PC-3 (cell line): ENCODE data around the gene STAP1. TPM values are rescaled to one million over a fixed set of nuclear protein-coding genes. Genes with fewer than 3 reads are reported as not detected.

ENCODE experiments used
- ATAC-seq: fragments of 200-7000 bp; cut with Tn5 transposase; 2 replicates; pipeline ENCODE4 v1.9.1; 2020; ENCODE audit warnings: mild to moderate bottlenecking, moderate library complexity
- Bru-seq: library from RNA; stranded (reverse); fragments of 400-500 nt; gene quantifications from one replicate; lab custom pipeline; 2021; lab: Mats Ljungman, UMichigan
- BruChase-seq, 2 experiments: library from RNA; stranded (reverse); fragments of 400-500 nt; gene quantifications; one replicate each; lab custom pipeline; 2021; lab: Mats Ljungman, UMichigan
- BruUV-seq: library from RNA; stranded (reverse); fragments of 400-500 nt; replicated peaks from 2 replicates; lab custom pipeline; 2021; lab: Mats Ljungman, UMichigan
- CTCF ChIA-PET: fragments of 300-600 bp; sonication (Branson Sonifier 250); formaldehyde crosslinking; loops from one replicate; lab custom pipeline; 2022; ENCODE audit warnings: antibody characterized with exemption; lab: Charles Lee
- POLR2A ChIA-PET: fragments of 300-600 bp; sonication (Branson Sonifier 250); formaldehyde crosslinking; loops from one replicate; lab custom pipeline; 2022; ENCODE audit warnings: antibody characterized with exemption; ENCODE audit not compliant: unreplicated experiment; lab: Charles Lee
- DNase-seq: peaks from one replicate; pipeline ENCODE4 v3.0.0-alpha.2; 2015
- H2AFZ ChIP-seq: fragments of 300-600 bp; sonication (generic); 2 replicates; pipeline ENCODE4 v1.6.0; 2016; ENCODE audit warnings: antibody characterized with exemption, low read length
- H3F3A ChIP-seq: fragments of 300-600 bp; sonication (generic); one replicate; pipeline ENCODE4 v1.6.0; 2017; ENCODE audit warnings: antibody characterized with exemption, low read length, control low read depth, mild to moderate bottlenecking; ENCODE audit not compliant: unreplicated experiment
- H3K27ac ChIP-seq: fragments of 300-600 bp; sonication (generic); 2 replicates; pipeline ENCODE4 v1.5.1; 2016; ENCODE audit warnings: mild to moderate bottlenecking, low read length
- H3K27me3 ChIP-seq: fragments of 300-600 bp; sonication (generic); 2 replicates; pipeline ENCODE4 v1.6.1; 2016; ENCODE audit warnings: low read length, mixed read lengths
- H3K36me3 ChIP-seq: fragments of 300-600 bp; sonication (generic); 2 replicates; pipeline ENCODE4 v1.6.1; 2016; ENCODE audit warnings: low read depth, mixed run types, low read length, mixed read lengths
- H3K4me1 ChIP-seq: fragments of 300-600 bp; sonication (generic); 2 replicates; pipeline ENCODE4 v1.5.1; 2016; ENCODE audit warnings: low read length; ENCODE audit not compliant: insufficient read depth
- H3K4me2 ChIP-seq: fragments of 300-600 bp; sonication (generic); 2 replicates; pipeline ENCODE4 v1.6.0; 2016; ENCODE audit warnings: low read length
- H3K4me3 ChIP-seq: fragments of 300-600 bp; sonication (generic); 2 replicates; pipeline ENCODE4 v1.5.1; 2016; ENCODE audit warnings: mild to moderate bottlenecking, low read length, mixed read lengths
- H3K79me2 ChIP-seq: fragments of 300-600 bp; sonication (generic); 2 replicates; pipeline ENCODE4 v1.6.1; 2017; ENCODE audit warnings: low read length, mixed read lengths
- H3K9ac ChIP-seq: fragments of 300-600 bp; sonication (generic); 2 replicates; pipeline ENCODE4 v1.6.0; 2016; ENCODE audit warnings: mild to moderate bottlenecking, low read length
- H3K9me2 ChIP-seq: fragments of 300-600 bp; sonication (generic); replicated peaks from 2 replicates; pipeline ENCODE4 v1.6.1; 2016; ENCODE audit warnings: mixed run types, low read length, mixed read lengths
- H3K9me3 ChIP-seq: fragments of 300-600 bp; sonication (generic); 2 replicates; pipeline ENCODE4 v1.6.1; 2016; ENCODE audit warnings: low read length, mixed read lengths
- H4K20me1 ChIP-seq: fragments of 300-600 bp; sonication (generic); 2 replicates; pipeline ENCODE4 v1.6.1; 2016; ENCODE audit warnings: low read length, mixed read lengths
- EZH2 ChIP-seq: fragments of 300-600 bp; sonication (generic); IDR thresholded peaks from one replicate; pipeline ENCODE4 v1.6.1; 2017; ENCODE audit warnings: antibody characterized with exemption, mild to moderate bottlenecking, low read length; ENCODE audit not compliant: unreplicated experiment
- EZH2phosphoT487 ChIP-seq: fragments of 300-600 bp; sonication (generic); IDR thresholded peaks from 2 replicates; pipeline ENCODE4 v1.6.1; 2018; ENCODE audit warnings: mild to moderate bottlenecking, antibody characterized with exemption, low read length, borderline replicate concordance
- intact Hi-C: fragments of 100-400 bp; cut with micrococcal nuclease; formaldehyde crosslinking; loops from 2 replicates; pipeline ENCODE4 v1.9.0; 2023
- long read RNA-seq: library from polyadenylated mRNA; unstranded; transcript quantifications from one replicate; pipeline ENCODE4 v2.0.0, GENCODE V29; 2021; ENCODE audit not compliant: unreplicated experiment
- total RNA-seq: library from RNA; depleted of rRNA; stranded (reverse); fragments of >200 nt; gene quantifications from 2 replicates; pipeline ENCODE4 v1.2.3, GENCODE V29; 2014; rRNA removed
- TF ChIP-seq, protein P1 (sequence below): fragments of 300-600 bp; sonication (generic); conservative IDR thresholded peaks from 2 replicates; pipeline ENCODE4 v1.5.1; 2017; ENCODE audit warnings: antibody characterized with exemption, low read depth, mild to moderate bottlenecking, low read length

The STAP1 gene, protein sequence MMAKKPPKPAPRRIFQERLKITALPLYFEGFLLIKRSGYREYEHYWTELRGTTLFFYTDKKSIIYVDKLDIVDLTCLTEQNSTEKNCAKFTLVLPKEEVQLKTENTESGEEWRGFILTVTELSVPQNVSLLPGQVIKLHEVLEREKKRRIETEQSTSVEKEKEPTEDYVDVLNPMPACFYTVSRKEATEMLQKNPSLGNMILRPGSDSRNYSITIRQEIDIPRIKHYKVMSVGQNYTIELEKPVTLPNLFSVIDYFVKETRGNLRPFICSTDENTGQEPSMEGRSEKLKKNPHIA
- not detected in 2 replicates for total RNA-seq
- Bru-seq, nascent RNA: percentile 2 among the genes with signal in this experiment
- BruChase-seq, experiment 1, labeled RNA remaining after a 6-hour chase: percentile 2 among the genes with signal in this experiment
- percentile 1 among the genes with signal in this experiment for BruChase-seq, experiment 2, labeled RNA remaining after a 2-hour chase
- long read RNA-seq: 0 reads

DNA sequence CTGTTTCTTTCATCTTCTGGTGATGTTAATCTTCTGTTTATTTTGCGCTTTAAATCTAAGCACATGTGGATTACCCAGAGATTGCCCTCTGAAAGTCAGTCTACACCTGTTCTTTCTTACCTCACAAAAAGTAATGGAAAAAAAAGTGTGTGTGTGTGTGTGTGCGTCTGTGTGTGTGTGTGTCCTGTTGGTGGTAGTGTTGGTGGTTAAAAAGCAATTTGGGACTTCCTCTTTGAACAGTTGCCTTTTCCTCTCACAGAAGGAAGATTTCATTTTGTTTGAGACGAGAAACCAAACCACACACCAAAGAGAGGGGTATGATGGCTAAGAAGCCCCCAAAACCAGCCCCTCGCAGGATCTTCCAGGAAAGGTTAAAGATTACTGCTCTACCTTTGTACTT, at the start of gene STAP1:
Gene STAP1 (plus strand): TSS at position 235 of the 400 bp plus-strand sequence. CDS start 83 bp downstream, at position 318.
- no peaks in the 10 kb centered on the region for H3K9me2 ChIP-seq
- TF ChIP-seq, protein P1, sequence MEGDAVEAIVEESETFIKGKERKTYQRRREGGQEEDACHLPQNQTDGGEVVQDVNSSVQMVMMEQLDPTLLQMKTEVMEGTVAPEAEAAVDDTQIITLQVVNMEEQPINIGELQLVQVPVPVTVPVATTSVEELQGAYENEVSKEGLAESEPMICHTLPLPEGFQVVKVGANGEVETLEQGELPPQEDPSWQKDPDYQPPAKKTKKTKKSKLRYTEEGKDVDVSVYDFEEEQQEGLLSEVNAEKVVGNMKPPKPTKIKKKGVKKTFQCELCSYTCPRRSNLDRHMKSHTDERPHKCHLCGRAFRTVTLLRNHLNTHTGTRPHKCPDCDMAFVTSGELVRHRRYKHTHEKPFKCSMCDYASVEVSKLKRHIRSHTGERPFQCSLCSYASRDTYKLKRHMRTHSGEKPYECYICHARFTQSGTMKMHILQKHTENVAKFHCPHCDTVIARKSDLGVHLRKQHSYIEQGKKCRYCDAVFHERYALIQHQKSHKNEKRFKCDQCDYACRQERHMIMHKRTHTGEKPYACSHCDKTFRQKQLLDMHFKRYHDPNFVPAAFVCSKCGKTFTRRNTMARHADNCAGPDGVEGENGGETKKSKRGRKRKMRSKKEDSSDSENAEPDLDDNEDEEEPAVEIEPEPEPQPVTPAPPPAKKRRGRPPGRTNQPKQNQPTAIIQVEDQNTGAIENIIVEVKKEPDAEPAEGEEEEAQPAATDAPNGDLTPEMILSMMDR: no peak
- TF ChIP-seq EZH2: no peak
- TF ChIP-seq EZH2phosphoT487: no peak
- no peaks in the 10 kb centered on the region for H4K20me1 ChIP-seq
- no peak within 1 kb of the TSS for H3K27ac ChIP-seq
- no peak for DNase-seq
- H3K4me1 ChIP-seq: no peaks in the 10 kb centered on the region
- no peaks in the 10 kb centered on the region for H3F3A ChIP-seq
- intact Hi-C loops: no loop called here
- no peak within 1 kb of the TSS for H2AFZ ChIP-seq
- no peak within 1 kb of the TSS for H3K9ac ChIP-seq
- no peaks in the 10 kb centered on the region for H3K27me3 ChIP-seq
- H3K36me3 ChIP-seq: no peaks in the 10 kb centered on the region
- CTCF ChIA-PET: no interaction called here
- no peak within 1 kb of the TSS for H3K4me2 ChIP-seq
- POLR2A ChIA-PET: no interaction called here
- H3K79me2 ChIP-seq: no peaks in the 10 kb centered on the region
- H3K9me3 ChIP-seq: no peaks in the 10 kb centered on the region
- no peak within 1 kb of the TSS for H3K4me3 ChIP-seq
- no TSS peak for BruUV-seq
- ATAC-seq: no peak

DNA sequence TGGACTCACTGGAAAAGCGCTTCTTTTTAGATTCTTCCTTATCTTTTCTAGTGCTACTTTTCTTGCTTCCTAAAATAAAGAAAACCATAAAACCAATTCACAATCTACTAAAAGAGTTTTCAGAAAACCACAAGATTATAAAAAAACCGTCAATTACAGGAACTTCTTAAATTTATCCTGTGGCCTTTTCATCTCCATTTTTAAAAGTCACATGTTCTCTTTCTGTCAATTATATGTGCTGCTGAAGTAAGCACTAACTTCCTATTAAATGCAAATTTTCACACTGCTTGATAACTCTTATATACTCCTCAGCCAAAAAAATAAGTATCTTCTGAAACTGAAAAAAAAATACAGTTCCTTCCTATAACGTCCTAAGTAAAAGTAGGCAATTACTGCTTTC, 46.0 kb upstream of the STAP1 start:
- no peak for ATAC-seq
- Histone ChIP-seq H3K4me2 (no peak overlapping the region), H3F3A (no peaks in the 10 kb centered on the region), H3K9me2 (no peaks in the 10 kb centered on the region), H3K79me2 (no peaks in the 10 kb centered on the region), H3K4me3 (no peak overlapping the region), H3K27me3 (no peaks in the 10 kb centered on the region), H2AFZ (no peak overlapping the region), H3K9ac (no peak overlapping the region), H3K27ac (no peak overlapping the region), H3K36me3 (peaks cover 23% of the 10 kb centered on the region; the same call in 1 of the 2 replicates), H3K4me1 (no peaks in the 10 kb centered on the region), H3K9me3 (no peaks in the 10 kb centered on the region), H4K20me1 (no peaks in the 10 kb centered on the region)
- POLR2A ChIA-PET: no interaction called here
- TF ChIP-seq, protein P1: no peak
- TF ChIP-seq EZH2 (no peak), EZH2phosphoT487 (no peak)
- CTCF ChIA-PET: no interaction called here
- DNase-seq: no peak
- intact Hi-C loops: no loop called here
- BruUV-seq: no TSS peak

DNA sequence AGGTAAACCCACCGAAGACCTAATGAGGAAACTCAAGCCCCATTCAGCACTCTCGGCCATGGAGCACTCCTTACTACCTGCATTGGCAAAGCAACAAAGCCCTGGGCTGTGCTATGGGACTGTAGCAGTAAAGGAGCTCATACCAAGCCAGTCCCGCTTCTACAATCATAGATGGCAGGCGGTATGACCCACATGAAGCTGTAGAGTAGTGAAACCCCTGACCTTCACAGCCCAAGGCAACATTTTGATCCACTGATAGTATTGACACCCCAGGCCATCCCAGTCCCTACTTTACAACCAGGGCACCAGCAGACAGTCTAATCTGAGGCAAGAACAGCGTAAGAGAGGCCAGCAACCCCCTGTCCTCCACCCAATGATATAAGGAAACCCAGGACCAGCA, 38.4 kb upstream of the STAP1 start:
- no peak overlapping the region for H3K9ac ChIP-seq
- no peak overlapping the region for H3K4me3 ChIP-seq
- H3K79me2 ChIP-seq: peaks cover 7% of the 10 kb centered on the region; the same call in 1 of the 2 replicates
- intact Hi-C loops: no loop called here
- H4K20me1 ChIP-seq: no peaks in the 10 kb centered on the region
- H3K9me3 ChIP-seq: no peaks in the 10 kb centered on the region
- ATAC-seq (no peak), DNase-seq (no peak)
- no peak overlapping the region for H2AFZ ChIP-seq
- H3K9me2 ChIP-seq: no peaks in the 10 kb centered on the region
- CTCF ChIA-PET: interaction anchor here (0.6 kb wide), 1 partner anchor 307 kb away, joined by 3 read pairs; no protein-coding TSS in a partner anchor
- POLR2A ChIA-PET: no interaction called here
- peaks cover 7% of the 10 kb centered on the region for H3K36me3 ChIP-seq
- no peak overlapping the region for H3K27ac ChIP-seq
- BruUV-seq: no TSS peak
- TF ChIP-seq, protein P1: no peak
- TF ChIP-seq EZH2phosphoT487 (no peak), EZH2 (no peak)
- no peaks in the 10 kb centered on the region for H3F3A ChIP-seq
- no peaks in the 10 kb centered on the region for H3K4me1 ChIP-seq
- H3K27me3 ChIP-seq: no peaks in the 10 kb centered on the region
- no peak overlapping the region for H3K4me2 ChIP-seq
